HepG2 (cell line): ENCODE results near the gene ZNF19. TPM values are rescaled to one million over a fixed set of nuclear protein-coding genes. Genes with fewer than 3 reads are reported as not detected.
A peak's percentile ranks its signal among the peaks of the same experiment; 100 is the strongest.

Source experiments
- PAX8 ChIP-seq: sonication (generic); formaldehyde crosslinking; IDR thresholded peaks from 2 replicates; pipeline ENCODE4 v1.8.0; 2022; ENCODE audit warnings: mild to moderate bottlenecking, missing genetic modification reagents, borderline replicate concordance
- PPARG ChIP-seq: conservative IDR thresholded peaks from 2 replicates; pipeline ENCODE4 v1.6.1; 2016; ENCODE audit warnings: missing biosample characterization, missing genetic modification reagents
- RBM22 ChIP-seq: fragments of 200-400 bp; formaldehyde crosslinking; optimal IDR thresholded peaks from 2 replicates; pipeline ENCODE3; 2017; ENCODE audit warnings: mild to moderate bottlenecking, low read length, moderate library complexity
- ZNF331 ChIP-seq: sonication (generic); formaldehyde crosslinking; IDR thresholded peaks from 2 replicates; pipeline ENCODE4 v1.4.0; 2020; ENCODE audit warnings: missing genetic modification reagents
- ZNF629 ChIP-seq: sonication (generic); formaldehyde crosslinking; conservative IDR thresholded peaks from 2 replicates; pipeline ENCODE4 v1.5.0; 2020; ENCODE audit warnings: missing genetic modification reagents
- ZNF747 ChIP-seq: sonication (generic); formaldehyde crosslinking; IDR thresholded peaks from 2 replicates; pipeline ENCODE4 v1.8.1; 2023; ENCODE audit warnings: missing genetic modification reagents, mild to moderate bottlenecking, borderline replicate concordance
- ZNF883 ChIP-seq: sonication (generic); formaldehyde crosslinking; IDR thresholded peaks from 2 replicates; pipeline ENCODE4 v1.5.1; 2020; ENCODE audit warnings: mild to moderate bottlenecking, missing genetic modification reagents; ENCODE audit errors: not compliant biosample characterization
- ZSCAN25 ChIP-seq: sonication (generic); formaldehyde crosslinking; IDR thresholded peaks from 2 replicates; pipeline ENCODE4 v1.8.0; 2022; ENCODE audit warnings: mild to moderate bottlenecking, missing genetic modification reagents
- ZSCAN31 ChIP-seq: sonication (generic); formaldehyde crosslinking; IDR thresholded peaks from 2 replicates; pipeline ENCODE4 v1.5.0; 2020; ENCODE audit warnings: low read depth, mild to moderate bottlenecking, missing genetic modification reagents
- polyA plus RNA-seq, 8 experiments: library from polyadenylated mRNA; depleted of rRNA in 3 of 8; stranded (reverse) in 7 of 8; unstranded in 1 of 8; fragments of >200 nt; fragmentation: Illumina TruSeq in 4 of 8; extraction: Trizol in 4 of 8; gene quantifications; 2 replicates each; pipeline versions ENCODE4 v1.2.1 to v1.2.3, GENCODE V29; 2011 to 2016; ENCODE audit warnings: low read depth in 4 of 8, missing spikeins in 1 of 8, mixed read lengths in 1 of 8; ENCODE audit not compliant: insufficient read depth in 1 of 8
- total RNA-seq, 5 experiments: library from RNA; depleted of rRNA; stranded (reverse); fragments of >200 nt; fragmentation: Illumina TruSeq; extraction: Trizol; gene quantifications; 2 replicates each; pipeline ENCODE4 v1.2.3, GENCODE V29; 2016; ENCODE audit warnings: low read depth in 1 of 5
- TF ChIP-seq, protein P1 (sequence below): sonication (generic); formaldehyde crosslinking; IDR thresholded peaks from 2 replicates; pipeline ENCODE4 v1.4.0; 2020; ENCODE audit warnings: mild to moderate bottlenecking, missing genetic modification reagents
- TF ChIP-seq, protein P2 (sequence below): IDR thresholded peaks from 2 replicates; pipeline ENCODE4 v1.6.1; 2016; ENCODE audit warnings: missing genetic modification reagents, missing compliant biosample characterization
- TF ChIP-seq, protein P3 (sequence below): sonication (generic); formaldehyde crosslinking; IDR thresholded peaks from 2 replicates; pipeline ENCODE4 v1.4.0; 2020; ENCODE audit warnings: mild to moderate bottlenecking, missing genetic modification reagents, borderline replicate concordance
- TF ChIP-seq, protein P4 (sequence below): IDR thresholded peaks from 2 replicates; pipeline ENCODE4 v1.6.1; 2016; ENCODE audit warnings: low read depth, borderline replicate concordance

The ZNF19 gene
- total and polyA plus RNA-seq, 2 of the 13 experiments (the other 11 are each of a cell fraction or from before 2014, with no cell fraction given) = 3.2 to 5.8 TPM

DNA sequence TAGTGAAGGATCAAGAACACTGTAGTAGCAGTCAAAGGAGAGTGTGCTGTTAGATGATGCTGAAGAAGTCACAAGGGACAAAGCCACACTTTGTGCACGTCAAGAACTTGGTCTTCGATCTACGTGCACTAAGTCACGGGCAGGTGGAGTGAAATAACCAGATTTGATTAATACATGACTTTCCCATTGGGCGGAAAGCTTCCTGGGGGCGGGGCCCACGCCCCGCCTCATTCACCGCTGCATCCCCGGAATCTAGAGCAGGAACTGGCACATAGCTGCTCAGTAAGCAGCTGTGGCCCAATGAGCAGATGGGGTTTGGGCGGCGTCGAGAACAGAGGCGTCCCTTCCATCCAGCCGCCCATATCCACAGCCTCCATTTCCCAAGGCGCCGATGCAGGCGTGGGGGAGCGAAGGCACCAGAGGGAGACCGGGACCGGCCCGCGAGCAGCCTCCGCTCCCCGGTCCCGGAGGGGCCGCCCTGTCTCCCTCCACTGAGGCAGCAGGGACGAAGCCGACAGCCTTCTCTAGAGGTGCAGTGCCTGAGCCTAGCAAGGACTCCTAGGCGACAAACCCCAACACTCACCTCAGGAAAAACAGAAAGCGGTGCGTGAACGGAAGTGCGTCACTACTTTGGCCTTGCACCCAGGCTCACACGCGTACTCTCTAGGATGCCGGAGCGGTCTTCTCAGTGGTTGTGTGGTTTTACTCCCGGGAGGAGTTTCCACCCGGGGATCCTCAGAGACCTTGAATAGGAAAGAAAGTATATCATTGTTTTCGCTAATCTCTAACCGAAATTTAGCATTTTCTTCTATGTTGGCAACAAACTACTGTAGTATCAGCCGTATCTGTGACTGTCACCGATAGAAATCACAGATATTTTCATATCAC lies 4.9 kb downstream of the ZNF19 start (continued):
- TF ChIP-seq, protein P1, sequence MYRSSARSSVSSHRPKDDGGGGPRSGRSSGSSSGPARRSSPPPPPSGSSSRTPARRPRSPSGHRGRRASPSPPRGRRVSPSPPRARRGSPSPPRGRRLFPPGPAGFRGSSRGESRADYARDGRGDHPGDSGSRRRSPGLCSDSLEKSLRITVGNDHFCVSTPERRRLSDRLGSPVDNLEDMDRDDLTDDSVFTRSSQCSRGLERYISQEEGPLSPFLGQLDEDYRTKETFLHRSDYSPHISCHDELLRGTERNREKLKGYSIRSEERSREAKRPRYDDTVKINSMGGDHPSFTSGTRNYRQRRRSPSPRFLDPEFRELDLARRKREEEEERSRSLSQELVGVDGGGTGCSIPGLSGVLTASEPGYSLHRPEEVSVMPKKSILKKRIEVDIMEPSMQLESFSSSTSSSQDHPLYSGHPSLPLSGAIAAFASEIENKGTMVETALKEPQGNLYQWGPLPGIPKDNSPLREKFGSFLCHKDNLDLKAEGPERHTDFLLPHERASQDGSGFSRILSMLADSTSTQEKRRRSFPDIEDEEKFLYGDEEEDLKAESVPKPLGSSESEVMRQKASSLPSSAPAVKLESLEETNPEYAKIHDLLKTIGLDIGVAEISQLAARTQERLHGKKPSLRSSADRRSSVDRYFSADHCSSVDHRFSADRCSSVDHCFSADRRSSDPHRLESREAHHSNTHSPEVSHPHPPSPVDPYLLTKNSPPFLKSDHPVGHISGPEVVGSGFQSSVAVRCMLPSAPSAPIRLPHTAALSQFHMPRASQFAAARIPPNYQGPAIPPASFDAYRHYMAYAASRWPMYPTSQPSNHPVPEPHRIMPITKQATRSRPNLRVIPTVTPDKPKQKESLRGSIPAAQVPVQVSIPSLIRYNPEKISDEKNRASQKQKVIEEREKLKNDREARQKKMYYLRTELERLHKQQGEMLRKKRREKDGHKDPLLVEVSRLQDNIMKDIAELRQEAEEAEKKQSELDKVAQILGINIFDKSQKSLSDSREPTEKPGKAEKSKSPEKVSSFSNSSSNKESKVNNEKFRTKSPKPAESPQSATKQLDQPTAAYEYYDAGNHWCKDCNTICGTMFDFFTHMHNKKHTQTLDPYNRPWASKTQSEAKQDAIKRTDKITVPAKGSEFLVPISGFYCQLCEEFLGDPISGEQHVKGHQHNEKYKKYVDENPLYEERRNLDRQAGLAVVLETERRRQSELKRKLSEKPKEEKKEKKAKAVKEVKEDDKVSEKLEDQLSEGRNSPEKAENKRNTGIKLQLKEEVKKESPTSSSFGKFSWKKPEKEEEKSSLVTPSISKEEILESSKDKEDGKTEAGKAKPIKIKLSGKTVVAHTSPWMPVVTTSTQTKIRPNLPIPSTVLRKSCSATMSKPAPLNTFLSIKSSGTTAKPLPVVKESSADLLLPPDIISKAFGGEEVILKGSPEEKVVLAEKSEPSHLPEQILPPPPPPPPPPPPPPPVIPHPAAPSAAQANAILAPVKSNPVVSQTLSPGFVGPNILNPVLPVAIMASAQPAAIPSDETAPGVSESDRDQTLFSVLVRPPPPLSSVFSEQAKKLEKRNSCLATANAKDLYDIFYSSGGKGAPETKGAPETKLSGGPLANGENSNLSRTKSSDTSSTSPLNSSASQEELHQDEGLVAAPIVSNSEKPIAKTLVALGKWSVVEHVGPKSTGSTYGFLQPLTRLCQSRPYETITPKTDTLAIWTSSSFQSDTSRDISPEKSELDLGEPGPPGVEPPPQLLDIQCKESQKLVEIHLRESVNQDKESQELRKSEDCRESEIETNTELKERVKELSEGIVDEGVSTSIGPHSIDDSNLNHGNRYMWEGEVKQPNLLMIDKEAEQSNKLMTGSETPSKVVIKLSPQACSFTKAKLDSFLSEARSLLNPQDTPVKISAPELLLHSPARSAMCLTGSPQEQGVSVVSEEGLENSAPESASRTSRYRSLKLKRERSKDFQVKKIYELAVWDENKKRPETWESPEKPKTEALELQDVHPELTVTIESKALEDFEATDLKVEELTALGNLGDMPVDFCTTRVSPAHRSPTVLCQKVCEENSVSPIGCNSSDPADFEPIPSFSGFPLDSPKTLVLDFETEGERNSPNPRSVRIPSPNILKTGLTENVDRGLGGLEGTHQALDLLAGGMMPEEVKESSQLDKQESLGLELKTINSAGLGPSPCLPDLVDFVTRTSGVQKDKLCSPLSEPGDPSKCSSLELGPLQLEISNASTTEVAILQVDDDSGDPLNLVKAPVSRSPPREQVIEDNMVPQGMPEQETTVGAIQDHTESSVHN (CRISPR knock-in tag) = peak; percentile 80; the same call in 1 of the 2 replicates
- TF ChIP-seq ZNF629 (CRISPR knock-in tag) (peak; percentile 66), ZSCAN25 (CRISPR knock-in tag) (peak; percentile 98), ZNF747 (CRISPR knock-in tag) (0 out of 2 replicates have a peak, but pooled peaks have one; percentile 64), ZNF331 (CRISPR knock-in tag) (peak; percentile 88), ZNF883 (CRISPR knock-in tag) (peak; percentile 93), PPARG (CRISPR knock-in tag) (peak; percentile 26; the same call in 1 of the 2 replicates), ZSCAN31 (peak; percentile 91), RBM22 (no peak), PAX8 (no peak)
- TF ChIP-seq, protein P2, sequence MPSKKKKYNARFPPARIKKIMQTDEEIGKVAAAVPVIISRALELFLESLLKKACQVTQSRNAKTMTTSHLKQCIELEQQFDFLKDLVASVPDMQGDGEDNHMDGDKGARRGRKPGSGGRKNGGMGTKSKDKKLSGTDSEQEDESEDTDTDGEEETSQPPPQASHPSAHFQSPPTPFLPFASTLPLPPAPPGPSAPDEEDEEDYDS (CRISPR knock-in tag) = peak; percentile 86
- TF ChIP-seq, protein P3, sequence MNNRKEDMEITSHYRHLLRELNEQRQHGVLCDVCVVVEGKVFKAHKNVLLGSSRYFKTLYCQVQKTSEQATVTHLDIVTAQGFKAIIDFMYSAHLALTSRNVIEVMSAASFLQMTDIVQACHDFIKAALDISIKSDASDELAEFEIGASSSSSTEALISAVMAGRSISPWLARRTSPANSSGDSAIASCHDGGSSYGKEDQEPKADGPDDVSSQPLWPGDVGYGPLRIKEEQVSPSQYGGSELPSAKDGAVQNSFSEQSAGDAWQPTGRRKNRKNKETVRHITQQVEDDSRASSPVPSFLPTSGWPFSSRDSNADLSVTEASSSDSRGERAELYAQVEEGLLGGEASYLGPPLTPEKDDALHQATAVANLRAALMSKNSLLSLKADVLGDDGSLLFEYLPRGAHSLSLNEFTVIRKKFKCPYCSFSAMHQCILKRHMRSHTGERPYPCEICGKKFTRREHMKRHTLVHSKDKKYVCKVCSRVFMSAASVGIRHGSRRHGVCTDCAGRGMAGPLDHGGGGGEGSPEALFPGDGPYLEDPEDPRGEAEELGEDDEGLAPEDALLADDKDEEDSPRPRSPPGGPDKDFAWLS (CRISPR knock-in tag) = 0 out of 2 replicates have a peak, but pooled peaks have one; percentile 26
- TF ChIP-seq, protein P4, sequence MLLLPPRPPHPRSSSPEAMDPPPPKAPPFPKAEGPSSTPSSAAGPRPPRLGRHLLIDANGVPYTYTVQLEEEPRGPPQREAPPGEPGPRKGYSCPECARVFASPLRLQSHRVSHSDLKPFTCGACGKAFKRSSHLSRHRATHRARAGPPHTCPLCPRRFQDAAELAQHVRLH = peak; percentile 83; the same call in 1 of the 2 replicates
